Right lobe of liver (tissue), 4 donors: ENCODE data around the gene MAP4K1.
"Not testable (repeated sequence)": the region's sequence is repeated elsewhere in the genome, so short reads cannot be mapped to it uniquely, and the experiment has no call there.

Source experiments
- CTCF ChIP-seq, 4 donors: fragments of 200-600 bp in 3 of 4; fragments of 450-650 bp in 1 of 4; IDR thresholded peaks; one replicate each; pipeline versions ENCODE4 v1.5.1 to v1.8.0; 2016 to 2022; ENCODE audit warnings: antibody characterized with exemption in 4 of 4, mild to moderate bottlenecking in 2 of 4
- POLR2A ChIP-seq: fragments of 450-650 bp; IDR thresholded peaks from one replicate; pipeline ENCODE4 v1.6.1; 2017; ENCODE audit warnings: antibody characterized with exemption, mild to moderate bottlenecking
- donor health status: DM: no; HTN: no; CAD: no.
- donor health status: DM: no; HTN: no; CAD: no.
- donor health status: DM: no; HTN: yes; CAD: no.

DNA sequence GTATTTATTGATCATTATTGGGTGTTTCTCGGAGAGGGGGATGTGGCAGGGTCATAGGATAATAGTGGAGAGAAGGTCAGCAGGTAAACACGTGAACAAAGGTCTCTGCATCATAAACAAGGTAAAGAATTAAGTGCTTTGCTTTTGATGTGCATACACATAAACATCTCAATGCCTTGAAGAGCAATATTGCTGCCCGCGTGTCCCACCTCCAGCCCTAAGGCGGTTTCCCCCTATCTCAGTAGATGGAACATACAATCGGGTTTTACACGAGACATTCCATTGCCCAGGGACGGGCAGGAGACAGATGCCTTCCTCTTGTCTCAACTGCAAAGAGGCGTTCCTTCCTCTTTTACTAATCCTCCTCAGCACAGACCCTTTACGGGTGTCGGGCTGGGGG lies 13.5 kb upstream of the MAP4K1 start:
- not testable (repeated sequence) for TF ChIP-seq POLR2A; CTCF (IDR thresholded peaks at IDR 0.05)
